SJCRH30 (cell line): Measurements from ENCODE around the gene IFI30. TPM values are rescaled to one million over a fixed set of nuclear protein-coding genes. Genes with fewer than 3 reads are reported as not detected.
A peak's percentile ranks its signal among the peaks of the same experiment; 100 is the strongest.

ENCODE experiments used
- DNase-seq, 2 experiments: peaks; one replicate each; pipeline ENCODE4 v3.0.0-alpha.2; 2015 to 2020
- H3K27ac ChIP-seq: fragments of 250-450 bp; sonication (Bioruptor Pico); 2 replicates; pipeline ENCODE4 v1.5.1; 2020; ENCODE audit warnings: mild to moderate bottlenecking, moderate library complexity
- H3K27me3 ChIP-seq: fragments of 250-450 bp; sonication (Bioruptor Pico); 2 replicates; pipeline ENCODE4 v1.5.1; 2020; ENCODE audit warnings: mild to moderate bottlenecking, moderate library complexity
- H3K36me3 ChIP-seq: fragments of 250-450 bp; sonication (Bioruptor Pico); 2 replicates; pipeline ENCODE4 v1.5.1; 2020; ENCODE audit warnings: mild to moderate bottlenecking, moderate library complexity
- H3K4me1 ChIP-seq: fragments of 250-450 bp; sonication (Bioruptor Pico); 2 replicates; pipeline ENCODE4 v1.5.1; 2020; ENCODE audit warnings: mild to moderate bottlenecking, moderate library complexity
- H3K4me3 ChIP-seq: fragments of 250-450 bp; sonication (Bioruptor Pico); 2 replicates; pipeline ENCODE4 v1.5.1; 2020; ENCODE audit warnings: mild to moderate bottlenecking, moderate library complexity
- H3K9me3 ChIP-seq: fragments of 250-450 bp; sonication (Bioruptor Pico); replicated peaks from 2 replicates; pipeline ENCODE4 v1.5.1; 2020; ENCODE audit warnings: mild to moderate bottlenecking, moderate library complexity
- total RNA-seq: library from RNA; depleted of rRNA; stranded (reverse); fragments of >200 nt; shearing (Covaris generic); gene quantifications from 2 replicates; pipeline ENCODE4 v1.2.3, GENCODE V29; 2014

The IFI30 gene
- total RNA-seq, 1 experiment from 2014 or later = 0.67 TPM

GRCh38 chr19:18144906-18145305 is 28.7 kb upstream of the IFI30 start:
- Histone ChIP-seq H3K27ac (no peak overlapping the region), H3K9me3 (no peaks in the 10 kb centered on the region), H3K4me1 (no peaks in the 10 kb centered on the region), H3K27me3 (no peaks in the 10 kb centered on the region), H3K36me3 (peaks cover 11% of the 10 kb centered on the region), H3K4me3 (no peak overlapping the region)
- DNase-seq = no peak

GRCh38 chr19:18145391-18145999 is 28.1 kb upstream of the IFI30 start:
- Histone ChIP-seq H3K27me3 (no peaks in the 10 kb centered on the region), H3K9me3 (no peaks in the 10 kb centered on the region)

GRCh38 chr19:18147396-18147795 is 26.2 kb upstream of the IFI30 start:
- Histone ChIP-seq H3K4me3 (no peak overlapping the region), H3K9me3 (no peaks in the 10 kb centered on the region), H3K36me3 (peaks cover 7% of the 10 kb centered on the region; the same call in 1 of the 2 replicates), H3K4me1 (peaks cover 6% of the 10 kb centered on the region; the same call in 1 of the 2 replicates), H3K27ac (no peak overlapping the region), H3K27me3 (no peaks in the 10 kb centered on the region)
- no peak for DNase-seq

More at GRCh38 chr19:18145391-18145999, 28.1 kb upstream of the IFI30 start:
- Histone ChIP-seq H3K4me3 (no peak overlapping the region), H3K27ac (no peak overlapping the region), H3K4me1 (no peaks in the 10 kb centered on the region), H3K36me3 (peaks cover 7% of the 10 kb centered on the region; the same call in 1 of the 2 replicates)
- DNase-seq = no peak

GRCh38 chr19:18149596-18149975 is 24.0 kb upstream of the IFI30 start:
- Histone ChIP-seq H3K4me1 (peaks cover 6% of the 10 kb centered on the region; the same call in 1 of the 2 replicates), H3K4me3 (no peak overlapping the region), H3K27me3 (no peaks in the 10 kb centered on the region), H3K36me3 (peaks cover 7% of the 10 kb centered on the region; the same call in 1 of the 2 replicates), H3K9me3 (no peaks in the 10 kb centered on the region), H3K27ac (no peak overlapping the region)
- no peak for DNase-seq

GRCh38 chr19:18150776-18151624 is 22.6 kb upstream of the IFI30 start:
- Histone ChIP-seq H3K4me3 (no peak overlapping the region), H3K4me1 (peaks cover 6% of the 10 kb centered on the region; the same call in 1 of the 2 replicates), H3K36me3 (no peaks in the 10 kb centered on the region; the same call in 1 of the 2 replicates), H3K9me3 (no peaks in the 10 kb centered on the region), H3K27ac (no peak overlapping the region; the same call in 1 of the 2 replicates), H3K27me3 (no peaks in the 10 kb centered on the region)
- DNase-seq = no peak

GRCh38 chr19:18152442-18152816 is 21.2 kb upstream of the IFI30 start:
- peaks cover 17% of the 10 kb centered on the region for H3K4me1 ChIP-seq
- no peaks in the 10 kb centered on the region for H3K27me3 ChIP-seq
- H3K36me3 ChIP-seq = no peaks in the 10 kb centered on the region
- no peaks in the 10 kb centered on the region for H3K9me3 ChIP-seq
- peak overlapping the region; percentile 69 for H3K27ac ChIP-seq
- DNase-seq = peak; percentile 99 to 100
- peak overlapping the region; percentile 75 for H3K4me3 ChIP-seq

- peaks cover 18% of the 10 kb centered on the region for H3K4me1 ChIP-seq
- H3K9me3 ChIP-seq = no peaks in the 10 kb centered on the region
- peak; percentile 100 for DNase-seq
- peak within 1 kb of the TSS; percentile 69 for H3K27ac ChIP-seq
- no peaks in the 10 kb centered on the region for H3K27me3 ChIP-seq
- H3K36me3 ChIP-seq = no peaks in the 10 kb centered on the region
- peak within 1 kb of the TSS; percentile 75 for H3K4me3 ChIP-seq
Measured at GRCh38 chr19:18152817-18153555, 20.6 kb upstream of the IFI30 start, which contains the start of gene PIK3R2. Gene PIK3R2 (plus strand): TSS chr19:18153163. CDS start chr19:18155880, 2,717 bp downstream.

- Histone ChIP-seq H3K36me3 (no peaks in the 10 kb centered on the region), H3K27ac (peak overlapping the region; percentile 40; the same call in 1 of the 2 replicates), H3K27me3 (no peaks in the 10 kb centered on the region), H3K4me1 (peaks cover 20% of the 10 kb centered on the region), H3K9me3 (no peaks in the 10 kb centered on the region), H3K4me3 (peak overlapping the region; percentile 75)
- DNase-seq = no peak
Measured at GRCh38 chr19:18153556-18154134, 20.0 kb upstream of the IFI30 start.

GRCh38 chr19:18155095-18156087 is 18.2 kb upstream of the IFI30 start:
- Histone ChIP-seq H3K27ac (no peak overlapping the region), H3K27me3 (no peaks in the 10 kb centered on the region), H3K9me3 (no peaks in the 10 kb centered on the region), H3K4me1 (peaks cover 20% of the 10 kb centered on the region), H3K36me3 (no peaks in the 10 kb centered on the region), H3K4me3 (no peak overlapping the region)
- DNase-seq = no peak

GRCh38 chr19:18156268-18156667 is 17.3 kb upstream of the IFI30 start:
- Histone ChIP-seq H3K36me3 (no peaks in the 10 kb centered on the region), H3K27ac (no peak overlapping the region), H3K4me1 (peaks cover 20% of the 10 kb centered on the region), H3K9me3 (no peaks in the 10 kb centered on the region), H3K4me3 (no peak overlapping the region), H3K27me3 (no peaks in the 10 kb centered on the region)
- DNase-seq = no peak

GRCh38 chr19:18156841-18157464 is 16.7 kb upstream of the IFI30 start:
- Histone ChIP-seq H3K4me1 (peaks cover 14% of the 10 kb centered on the region), H3K4me3 (peak overlapping the region; percentile 21), H3K9me3 (no peaks in the 10 kb centered on the region), H3K27ac (peak overlapping the region; percentile 86), H3K27me3 (no peaks in the 10 kb centered on the region), H3K36me3 (no peaks in the 10 kb centered on the region)
- DNase-seq = peak; percentile 99

- Histone ChIP-seq H3K36me3 (peaks cover 6% of the 10 kb centered on the region), H3K4me1 (peaks cover 14% of the 10 kb centered on the region), H3K4me3 (peak overlapping the region; percentile 21), H3K27me3 (no peaks in the 10 kb centered on the region), H3K9me3 (no peaks in the 10 kb centered on the region), H3K27ac (peak overlapping the region; percentile 86)
- peak; percentile 98 for DNase-seq
Measured at GRCh38 chr19:18157465-18158063, 16.0 kb upstream of the IFI30 start.

GRCh38 chr19:18158467-18158866 is 15.1 kb upstream of the IFI30 start:
- no peak for DNase-seq
- peaks cover 14% of the 10 kb centered on the region for H3K4me1 ChIP-seq
- H3K9me3 ChIP-seq = no peaks in the 10 kb centered on the region
- peak overlapping the region; percentile 86; the same call in 1 of the 2 replicates for H3K27ac ChIP-seq
- H3K27me3 ChIP-seq = no peaks in the 10 kb centered on the region
- H3K4me3 ChIP-seq = no peak overlapping the region
- H3K36me3 ChIP-seq = peaks cover 10% of the 10 kb centered on the region
